Sigmoid colon (tissue), 7 donors: ENCODE results near the gene WNT9A. TPM values are rescaled to one million over a fixed set of nuclear protein-coding genes. Genes with fewer than 3 reads are reported as not detected.

ENCODE experiments used
- DNase-seq: peaks from one replicate; pipeline ENCODE4 v3.0.0-alpha.2; 2019
- H3K27ac ChIP-seq, 4 donors: fragments of 200-600 bp; sonication (generic); one replicate each; pipeline ENCODE4 v1.5.1; 2016 to 2019; ENCODE audit warnings: mild to moderate bottlenecking in 1 of 4
- H3K27me3 ChIP-seq, 3 donors: fragments of 200-600 bp; sonication (generic); one replicate each; pipeline ENCODE4 v1.5.1; 2019; ENCODE audit warnings: mild to moderate bottlenecking in 1 of 3
- H3K36me3 ChIP-seq, 4 donors: fragments of 200-600 bp; sonication (generic); one replicate each; pipeline ENCODE4 v1.5.1; 2016 to 2019
- H3K4me1 ChIP-seq, 4 donors: fragments of 200-600 bp; sonication (generic); one replicate each; pipeline ENCODE4 v1.5.1; 2017 to 2019
- H3K4me3 ChIP-seq, 4 donors: fragments of 200-600 bp; sonication (generic); one replicate each; pipeline ENCODE4 v1.5.1; 2017 to 2019; ENCODE audit warnings: mild to moderate bottlenecking in 2 of 4, moderate library complexity in 1 of 4
- H3K9me3 ChIP-seq, 4 donors: fragments of 200-600 bp in 3 of 4; sonication (generic) in 3 of 4; one replicate each; pipeline versions ENCODE4 v1.5.1 to v1.6.1; 2013 to 2019
- EP300 ChIP-seq, 4 donors: sonication (generic); formaldehyde crosslinking; IDR thresholded peaks; one replicate each; pipeline ENCODE4 v1.6.1; 2017; ENCODE audit warnings: antibody characterized with exemption in 4 of 4
- POLR2A ChIP-seq, 2 donors: fragments of 450-650 bp; IDR thresholded peaks; one replicate each; pipeline ENCODE4 v1.6.1; 2016; ENCODE audit warnings: antibody characterized with exemption in 2 of 2, mild to moderate bottlenecking in 2 of 2, moderate library complexity in 2 of 2
- POLR2AphosphoS5 ChIP-seq, 4 donors: sonication (generic); formaldehyde crosslinking; IDR thresholded peaks; one replicate each; pipeline ENCODE4 v1.6.1; 2017; ENCODE audit warnings: antibody characterized with exemption in 4 of 4
- WGBS, 2 donors: extraction: QIAGEN DNeasy Blood & Tissue Kit; methylation state at CpG; one replicate each; pipeline ENCODE4 v1.1.7; 2013; 5-methylcytosine and 5-hydroxymethylcytosine counted together
- intact Hi-C: fragments of 100-400 bp; cut with DNase I; formaldehyde crosslinking; loops from one replicate; pipeline ENCODE4 v1.15.1; 2023
- polyA plus RNA-seq, 3 donors: library from polyadenylated mRNA; stranded (reverse); fragments of 200-250 nt; gene quantifications; one replicate each; pipeline ENCODE4 v1.2.3, GENCODE V29; 2013
- total RNA-seq, 4 donors: library from RNA; depleted of rRNA; stranded (reverse); fragments of >200 nt; gene quantifications; one replicate each; pipeline ENCODE4 v1.1.0, GENCODE V29; 2016
- TF ChIP-seq, protein P1 (sequence below), 4 experiments: fragments of 450-650 bp in 3 of 4; fragments of 200-600 bp in 1 of 4; IDR thresholded peaks; one replicate each; pipeline ENCODE4 v1.5.1; 2016 to 2019; ENCODE audit warnings: antibody characterized with exemption in 4 of 4, mild to moderate bottlenecking in 3 of 4, moderate library complexity in 2 of 4
- donor health status: healthy with polysubstance abuse.
- donor health status: Bipolar disorder and iron deficiency.
- donor health status: healthy.

Gene WNT9A
- total and polyA plus RNA-seq, 7 donors = 0.23 to 25.5 (median 6.4) TPM

DNA sequence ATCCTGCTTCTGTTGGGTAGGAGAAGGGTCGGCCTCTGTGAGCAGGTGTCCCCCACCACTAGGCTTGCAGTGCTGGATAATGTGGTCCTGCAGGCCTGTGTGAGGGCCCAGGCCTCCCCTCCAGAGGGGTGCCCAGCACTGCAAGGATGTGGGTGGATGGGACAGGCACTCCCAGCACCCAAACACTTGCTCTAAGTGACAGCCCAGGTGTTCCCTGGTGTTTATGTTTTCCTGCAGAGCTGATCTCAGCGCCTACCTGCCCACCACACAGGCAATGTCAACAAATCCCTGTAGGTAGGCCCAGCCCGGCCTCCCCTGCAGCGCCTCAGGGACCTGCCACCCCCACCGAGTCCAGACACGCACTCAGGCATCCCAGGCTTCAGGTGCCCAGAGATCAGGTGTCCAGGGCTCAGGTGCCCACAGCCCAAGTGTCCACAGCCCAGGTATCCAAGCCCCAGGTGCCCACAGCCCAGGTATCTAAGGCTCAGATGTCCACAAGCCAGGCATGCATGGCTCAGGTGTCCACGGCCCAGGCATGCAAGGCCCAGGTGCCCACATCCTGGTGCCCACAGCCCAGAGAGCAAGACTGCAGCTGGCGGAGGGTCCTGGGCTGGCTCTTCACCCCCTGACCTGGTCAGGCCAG, 59.2 kb downstream of the WNT9A start:
- WGBS, 2 donors = 84 to 92% methylated on average over 8 of the region's 8 CpGs
- no peak for TF ChIP-seq POLR2AphosphoS5 (IDR thresholded peaks at IDR 0.05)
- TF ChIP-seq, protein P1, sequence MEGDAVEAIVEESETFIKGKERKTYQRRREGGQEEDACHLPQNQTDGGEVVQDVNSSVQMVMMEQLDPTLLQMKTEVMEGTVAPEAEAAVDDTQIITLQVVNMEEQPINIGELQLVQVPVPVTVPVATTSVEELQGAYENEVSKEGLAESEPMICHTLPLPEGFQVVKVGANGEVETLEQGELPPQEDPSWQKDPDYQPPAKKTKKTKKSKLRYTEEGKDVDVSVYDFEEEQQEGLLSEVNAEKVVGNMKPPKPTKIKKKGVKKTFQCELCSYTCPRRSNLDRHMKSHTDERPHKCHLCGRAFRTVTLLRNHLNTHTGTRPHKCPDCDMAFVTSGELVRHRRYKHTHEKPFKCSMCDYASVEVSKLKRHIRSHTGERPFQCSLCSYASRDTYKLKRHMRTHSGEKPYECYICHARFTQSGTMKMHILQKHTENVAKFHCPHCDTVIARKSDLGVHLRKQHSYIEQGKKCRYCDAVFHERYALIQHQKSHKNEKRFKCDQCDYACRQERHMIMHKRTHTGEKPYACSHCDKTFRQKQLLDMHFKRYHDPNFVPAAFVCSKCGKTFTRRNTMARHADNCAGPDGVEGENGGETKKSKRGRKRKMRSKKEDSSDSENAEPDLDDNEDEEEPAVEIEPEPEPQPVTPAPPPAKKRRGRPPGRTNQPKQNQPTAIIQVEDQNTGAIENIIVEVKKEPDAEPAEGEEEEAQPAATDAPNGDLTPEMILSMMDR (IDR thresholded peaks at IDR 0.05) = no peak
- no peak for TF ChIP-seq POLR2A (IDR thresholded peaks at IDR 0.05)
- no peak for TF ChIP-seq EP300 (IDR thresholded peaks at IDR 0.05)
- peak; percentile 67 for DNase-seq
- peak overlapping the region; percentile 91 to 99 (median 96) for H3K27ac ChIP-seq
- H3K9me3 ChIP-seq = no peaks in the 10 kb centered on the region
- H3K4me3 ChIP-seq = peak overlapping the region in 1 of 4 donors; percentile 64
- intact Hi-C loops = loop anchor here (1.0 to 10.0 kb wide), 4 partner anchors 54 to 324 kb away; partner anchors contain the start of genes ARF1, IBA57 and ZNF678
- H3K36me3 ChIP-seq = no peaks in the 10 kb centered on the region
- H3K27me3 ChIP-seq = no peaks in the 10 kb centered on the region
- peaks cover 0 to 33% (median 22%) of the 10 kb centered on the region in 4 donors for H3K4me1 ChIP-seq

DNA sequence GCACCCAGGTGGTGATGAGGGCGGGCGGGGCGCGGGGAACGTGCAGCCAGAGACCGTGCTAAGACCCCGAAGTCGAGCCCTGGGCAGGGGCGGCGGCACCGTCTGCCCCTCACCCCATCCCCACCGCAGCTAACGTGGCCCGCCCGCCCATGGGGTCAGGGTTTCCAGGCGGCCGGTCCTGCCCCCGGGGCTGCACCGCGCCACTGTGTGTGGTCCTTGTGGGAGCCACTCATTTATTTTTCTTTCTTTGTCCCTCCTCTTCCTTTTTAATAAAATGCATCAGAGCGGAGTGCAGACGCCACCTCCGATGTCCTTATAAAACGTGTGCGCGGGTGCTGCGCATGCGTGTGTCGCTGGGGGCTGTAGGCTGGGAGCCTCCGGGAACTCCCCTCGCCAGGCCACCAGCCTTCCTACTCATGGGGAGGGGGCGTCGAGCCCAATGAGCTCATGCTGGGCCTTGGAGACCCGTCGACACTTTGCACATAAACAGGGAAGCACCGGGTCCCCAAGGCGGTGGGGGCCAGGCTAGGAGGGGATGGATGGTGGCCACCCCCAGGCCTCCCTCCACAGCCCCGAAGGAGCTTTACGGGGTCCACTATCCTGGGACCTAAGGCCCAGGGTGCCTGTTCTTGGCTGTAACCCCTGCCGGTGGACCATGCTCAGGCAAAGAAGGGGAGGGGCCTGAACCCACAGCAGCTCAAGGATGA, 59.9 kb downstream of the WNT9A start:
- WGBS, 2 donors = 45 to 63% methylated on average over 40 of the region's 40 CpGs
- Histone ChIP-seq H3K4me3 (peak overlapping the region; percentile 52 to 72 (median 62)), H3K4me1 (peaks cover 0 to 33% (median 22%) of the 10 kb centered on the region in 4 donors), H3K36me3 (no peaks in the 10 kb centered on the region), H3K9me3 (no peaks in the 10 kb centered on the region), H3K27me3 (no peaks in the 10 kb centered on the region), H3K27ac (peak overlapping the region; percentile 91 to 99 (median 96))
- intact Hi-C loops = loop anchor here (1.0 to 10.0 kb wide), 6 partner anchors 54 to 323 kb away; partner anchors contain the start of genes ARF1, IBA57 and ZNF678
- peak; percentile 93 for DNase-seq
- TF ChIP-seq POLR2A (IDR thresholded peaks at IDR 0.05) (peak in 1 of 2 donors; percentile 32), EP300 (IDR thresholded peaks at IDR 0.05) (peak in 1 of 4 donors; percentile 39), POLR2AphosphoS5 (IDR thresholded peaks at IDR 0.05) (peak; percentile 76 to 86 (median 80))
- TF ChIP-seq, protein P1 (IDR thresholded peaks at IDR 0.05) = peak in 2 of 4 experiments; percentile 7 to 9

DNA sequence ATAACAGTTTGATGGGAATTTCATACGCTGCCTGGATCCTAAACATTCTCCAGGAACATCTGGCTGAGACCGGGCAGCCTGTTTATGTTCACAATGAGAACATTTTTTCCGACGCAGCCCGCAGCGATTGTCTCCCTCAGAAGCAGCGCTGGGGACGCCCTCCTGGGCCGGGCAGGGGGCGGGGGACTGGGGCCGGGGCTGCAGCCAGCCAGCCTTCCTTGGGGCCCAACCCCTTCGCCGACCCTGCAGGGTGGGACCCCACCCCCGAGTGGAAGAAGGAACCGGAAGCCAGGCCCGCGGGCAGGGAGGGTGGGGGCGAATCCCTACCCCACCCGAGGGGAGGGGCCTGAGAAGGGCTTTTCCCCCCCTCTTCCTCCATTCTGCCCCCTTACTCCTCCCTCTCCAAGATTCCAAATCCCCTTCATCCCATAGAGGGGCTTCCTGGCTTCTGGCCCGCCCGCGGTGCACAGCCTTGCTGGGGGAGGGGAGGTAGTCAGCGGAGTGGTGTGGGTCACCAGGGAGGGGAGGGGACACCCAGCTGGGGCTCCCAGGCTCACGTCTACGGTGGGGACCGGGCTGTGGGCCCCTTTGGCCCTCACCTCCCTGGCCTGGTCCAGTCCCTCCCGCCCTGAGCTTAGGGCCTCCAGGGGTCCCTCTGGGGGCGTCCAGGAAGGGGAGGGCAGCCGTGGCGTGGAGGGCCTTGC, 60.6 kb downstream of the WNT9A start:
- H3K27ac ChIP-seq = peak overlapping the region; percentile 91 to 99 (median 96)

DNA sequence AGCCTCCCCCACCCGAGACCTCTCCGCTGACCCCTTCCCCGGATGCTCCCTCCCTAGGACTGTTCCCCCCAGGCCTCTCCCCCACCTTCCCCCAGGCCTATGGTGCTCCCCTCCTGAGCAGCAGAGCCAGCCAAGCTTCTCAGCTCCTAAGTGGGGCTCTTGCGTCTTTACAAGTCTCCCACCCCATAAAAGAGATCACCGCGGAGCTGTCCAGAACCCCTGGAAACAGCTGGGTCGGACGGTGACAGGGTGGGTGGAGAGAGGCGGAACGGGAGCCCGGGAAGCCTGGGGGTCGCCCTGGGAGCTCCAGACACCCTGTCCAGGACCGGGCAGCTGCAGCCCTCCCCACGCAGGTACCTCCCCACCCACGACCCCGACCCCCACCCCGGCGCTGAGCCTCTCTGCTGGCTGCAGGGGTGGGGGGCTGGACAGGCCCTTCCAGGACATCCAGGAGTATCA, 61.2 kb downstream of the WNT9A start:
- H3K4me3 ChIP-seq = peak overlapping the region; percentile 52 to 72 (median 62)
- WGBS, 2 donors = 27 to 30% methylated on average over 18 of the region's 18 CpGs
- DNase-seq = peak; percentile 73
- peak overlapping the region; percentile 91 to 99 (median 96) for H3K27ac ChIP-seq
- no peaks in the 10 kb centered on the region for H3K27me3 ChIP-seq
- H3K4me1 ChIP-seq = peaks cover 0 to 33% (median 22%) of the 10 kb centered on the region in 4 donors
- H3K9me3 ChIP-seq = no peaks in the 10 kb centered on the region
- TF ChIP-seq EP300 (IDR thresholded peaks at IDR 0.05) (no peak), POLR2A (IDR thresholded peaks at IDR 0.05) (no peak)
- TF ChIP-seq, protein P1 (IDR thresholded peaks at IDR 0.05) = no peak
- intact Hi-C loops = loop anchor here (5.0 to 10.0 kb wide), 3 partner anchors 196 to 322 kb away; partner anchors contain the start of genes ARF1, IBA57 and ZNF678
- H3K36me3 ChIP-seq = no peaks in the 10 kb centered on the region

More for the DNA sequence above, 60.6 kb downstream of the WNT9A start:
- no peaks in the 10 kb centered on the region for H3K36me3 ChIP-seq
- no peaks in the 10 kb centered on the region for H3K27me3 ChIP-seq
- TF ChIP-seq, protein P1 (IDR thresholded peaks at IDR 0.05) = no peak
- peak in 1 of 2 donors; percentile 13 for TF ChIP-seq POLR2A (IDR thresholded peaks at IDR 0.05)
- TF ChIP-seq EP300 (IDR thresholded peaks at IDR 0.05) = peak in 2 of 4 donors; percentile 69 to 70
- TF ChIP-seq POLR2AphosphoS5 (IDR thresholded peaks at IDR 0.05) = peak; percentile 60 to 80 (median 76)
- intact Hi-C loops = loop anchor here (1.0 to 10.0 kb wide), 5 partner anchors 59 to 322 kb away; partner anchors contain the start of genes ARF1, IBA57 and ZNF678
- 4 to 10% methylated on average over 30 of the region's 30 CpGs for WGBS, 2 donors
- no peaks in the 10 kb centered on the region for H3K9me3 ChIP-seq
- H3K4me1 ChIP-seq = peaks cover 0 to 33% (median 22%) of the 10 kb centered on the region in 4 donors
- peak overlapping the region; percentile 52 to 72 (median 62) for H3K4me3 ChIP-seq
- DNase-seq = peak; percentile 92
